ENCODE data around the gene OVCH2.

OVCH2 gene

GRCh38 chr11:7672276-7672959 lies 33.9 kb downstream of the OVCH2 start:
- TF ChIP-seq, protein P1, sequence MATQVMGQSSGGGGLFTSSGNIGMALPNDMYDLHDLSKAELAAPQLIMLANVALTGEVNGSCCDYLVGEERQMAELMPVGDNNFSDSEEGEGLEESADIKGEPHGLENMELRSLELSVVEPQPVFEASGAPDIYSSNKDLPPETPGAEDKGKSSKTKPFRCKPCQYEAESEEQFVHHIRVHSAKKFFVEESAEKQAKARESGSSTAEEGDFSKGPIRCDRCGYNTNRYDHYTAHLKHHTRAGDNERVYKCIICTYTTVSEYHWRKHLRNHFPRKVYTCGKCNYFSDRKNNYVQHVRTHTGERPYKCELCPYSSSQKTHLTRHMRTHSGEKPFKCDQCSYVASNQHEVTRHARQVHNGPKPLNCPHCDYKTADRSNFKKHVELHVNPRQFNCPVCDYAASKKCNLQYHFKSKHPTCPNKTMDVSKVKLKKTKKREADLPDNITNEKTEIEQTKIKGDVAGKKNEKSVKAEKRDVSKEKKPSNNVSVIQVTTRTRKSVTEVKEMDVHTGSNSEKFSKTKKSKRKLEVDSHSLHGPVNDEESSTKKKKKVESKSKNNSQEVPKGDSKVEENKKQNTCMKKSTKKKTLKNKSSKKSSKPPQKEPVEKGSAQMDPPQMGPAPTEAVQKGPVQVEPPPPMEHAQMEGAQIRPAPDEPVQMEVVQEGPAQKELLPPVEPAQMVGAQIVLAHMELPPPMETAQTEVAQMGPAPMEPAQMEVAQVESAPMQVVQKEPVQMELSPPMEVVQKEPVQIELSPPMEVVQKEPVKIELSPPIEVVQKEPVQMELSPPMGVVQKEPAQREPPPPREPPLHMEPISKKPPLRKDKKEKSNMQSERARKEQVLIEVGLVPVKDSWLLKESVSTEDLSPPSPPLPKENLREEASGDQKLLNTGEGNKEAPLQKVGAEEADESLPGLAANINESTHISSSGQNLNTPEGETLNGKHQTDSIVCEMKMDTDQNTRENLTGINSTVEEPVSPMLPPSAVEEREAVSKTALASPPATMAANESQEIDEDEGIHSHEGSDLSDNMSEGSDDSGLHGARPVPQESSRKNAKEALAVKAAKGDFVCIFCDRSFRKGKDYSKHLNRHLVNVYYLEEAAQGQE (IDR thresholded peaks at IDR 0.05; ENCODE audit: insufficient read depth in 1 of 2, low read depth in 2 of 2, low read length in 2 of 2), result no peak
- TF ChIP-seq TAF1 (IDR thresholded peaks at IDR 0.05; ENCODE audit: borderline replicate concordance, insufficient read depth, low read length) (no peak), POLR2AphosphoS5 (IDR thresholded peaks at IDR 0.05; ENCODE audit: low read depth, low read length) (no peak), SIN3A (IDR thresholded peaks at IDR 0.05; ENCODE audit: borderline replicate concordance, insufficient read depth, low read length) (no peak), FOXP2 (optimal IDR thresholded peaks at IDR 0.05; ENCODE audit: borderline replicate concordance, extremely low read depth, extremely low read length, insufficient read depth) (no peak)

DNA sequence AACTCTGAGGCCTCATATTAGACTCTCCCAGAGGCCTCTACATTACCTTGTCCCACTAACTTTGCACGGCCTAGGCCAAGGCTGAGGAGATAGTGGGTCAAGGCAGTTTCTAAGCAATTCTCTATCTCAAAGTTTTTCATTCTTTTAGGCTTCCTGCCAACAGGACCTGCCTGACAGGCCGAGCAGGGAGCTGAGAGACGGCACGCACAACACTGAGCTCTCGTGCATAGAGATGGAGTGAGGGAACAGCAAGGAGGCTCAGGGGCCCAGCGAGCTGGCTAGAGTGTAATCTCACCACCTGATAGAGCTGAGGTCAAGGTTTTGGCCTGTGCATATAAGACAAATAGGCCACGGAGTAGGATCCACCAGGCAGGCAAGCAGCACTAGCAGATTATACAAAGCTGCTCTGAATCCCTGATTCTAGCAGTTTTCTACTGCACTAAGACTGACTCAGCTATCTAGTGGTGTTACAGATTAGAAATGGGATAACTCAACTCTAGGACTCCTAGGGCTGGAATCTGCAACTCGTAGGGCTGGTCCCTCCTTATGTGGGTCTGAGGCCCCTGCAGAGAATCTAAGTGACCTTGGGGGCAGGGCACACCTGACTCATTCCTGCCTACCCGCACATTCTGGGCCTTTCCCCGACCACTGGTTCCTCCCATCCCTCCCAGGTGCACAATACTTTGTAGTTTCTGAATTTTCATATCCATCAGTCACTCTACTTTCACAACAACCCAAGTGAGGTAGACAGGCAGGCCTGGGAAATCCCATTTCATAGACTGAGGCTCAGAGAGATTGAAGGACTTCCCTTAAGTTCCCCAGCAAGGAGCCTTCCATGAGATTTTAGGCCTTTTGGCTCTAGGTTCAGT lies 34.7 kb downstream of the OVCH2 start:
- TF ChIP-seq POLR2AphosphoS5 (IDR thresholded peaks at IDR 0.05; ENCODE audit: low read depth, low read length) (no peak), SIN3A (IDR thresholded peaks at IDR 0.05; ENCODE audit: borderline replicate concordance, insufficient read depth, low read length) (no peak), TAF1 (IDR thresholded peaks at IDR 0.05; ENCODE audit: borderline replicate concordance, insufficient read depth, low read length) (no peak), FOXP2 (optimal IDR thresholded peaks at IDR 0.05; ENCODE audit: borderline replicate concordance, extremely low read depth, extremely low read length, insufficient read depth) (no peak)
- TF ChIP-seq, protein P1 (IDR thresholded peaks at IDR 0.05; ENCODE audit: insufficient read depth in 1 of 2, low read depth in 2 of 2, low read length in 2 of 2), result no peak

DNA sequence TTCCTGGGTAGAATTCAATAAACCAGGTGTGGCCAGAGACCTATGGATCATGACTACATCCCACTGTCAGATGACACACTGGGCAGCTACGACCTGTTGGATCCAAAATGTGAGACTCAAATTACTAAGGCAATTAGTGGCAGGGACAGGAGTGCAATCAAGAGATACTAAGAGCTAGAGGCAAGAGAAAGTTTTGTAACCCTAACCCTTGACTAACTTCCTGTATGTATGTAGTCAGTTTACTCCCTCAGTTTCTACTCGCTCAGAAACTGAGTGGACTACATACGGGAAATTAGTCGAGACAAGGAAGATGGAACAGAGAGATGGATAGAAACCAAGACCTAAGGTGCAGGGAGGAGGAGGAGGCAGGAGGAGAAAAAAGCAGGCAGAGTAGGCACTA lies 35.6 kb downstream of the OVCH2 start:
- TF ChIP-seq SIN3A (IDR thresholded peaks at IDR 0.05; ENCODE audit: borderline replicate concordance, insufficient read depth, low read length) (no peak), TAF1 (IDR thresholded peaks at IDR 0.05; ENCODE audit: borderline replicate concordance, insufficient read depth, low read length) (no peak), FOXP2 (optimal IDR thresholded peaks at IDR 0.05; ENCODE audit: borderline replicate concordance, extremely low read depth, extremely low read length, insufficient read depth) (no peak), POLR2AphosphoS5 (IDR thresholded peaks at IDR 0.05; ENCODE audit: low read depth, low read length) (no peak)
- TF ChIP-seq, protein P1 (IDR thresholded peaks at IDR 0.05; ENCODE audit: insufficient read depth in 1 of 2, low read depth in 2 of 2, low read length in 2 of 2), result no peak

GRCh38 chr11:7668911-7669310 lies 37.4 kb downstream of the OVCH2 start:
- no peak for TF ChIP-seq FOXP2 (optimal IDR thresholded peaks at IDR 0.05; ENCODE audit: borderline replicate concordance, extremely low read depth, extremely low read length, insufficient read depth)
- TF ChIP-seq, protein P1 (IDR thresholded peaks at IDR 0.05; ENCODE audit: insufficient read depth in 1 of 2, low read depth in 2 of 2, low read length in 2 of 2), result no peak
- TF ChIP-seq SIN3A (IDR thresholded peaks at IDR 0.05; ENCODE audit: borderline replicate concordance, insufficient read depth, low read length), result no peak
- no peak for TF ChIP-seq POLR2AphosphoS5 (IDR thresholded peaks at IDR 0.05; ENCODE audit: low read depth, low read length)
- no peak for TF ChIP-seq TAF1 (IDR thresholded peaks at IDR 0.05; ENCODE audit: borderline replicate concordance, insufficient read depth, low read length)
